Measurements from ENCODE around the gene MAGEA12.
"Not testable (repeated sequence)": the region's sequence is repeated elsewhere in the genome, so short reads cannot be mapped to it uniquely, and the experiment has no call there.

The MAGEA12 gene

GRCh38 chrX:152733261-152733975, at the start of gene MAGEA12, which contains the start of gene CSAG1:
MAGEA12 (plus strand) TSS chrX:152733757; CDS start chrX:152736162, 2,405 bp downstream.
CSAG1 (minus strand) TSS chrX:152733721; CDS start chrX:152732460, 1,261 bp downstream.
- DNase-seq: no peak

GRCh38 chrX:152697952-152698931, 35.3 kb upstream of the MAGEA12 start, which contains the start of gene MAGEA3:
MAGEA3 (plus strand) TSS chrX:152698794; CDS start chrX:152700833, 2,039 bp downstream.
- DNase-seq: not testable (repeated sequence)

- not testable (repeated sequence) for DNase-seq
These were observed 33.2 kb upstream of the MAGEA12 start for GRCh38 chrX:152700390-152700789.

- DNase-seq: not testable (repeated sequence)
These were observed 27.1 kb upstream of the MAGEA12 start for GRCh38 chrX:152706500-152706899.

GRCh38 chrX:152709173-152709572, 24.4 kb upstream of the MAGEA12 start, which contains the start of gene CSAG2:
CSAG2 (minus strand) TSS chrX:152709273; CDS start chrX:152709112, 161 bp downstream.
- not testable (repeated sequence) for DNase-seq

- not testable (repeated sequence) for DNase-seq
These were observed 20.4 kb upstream of the MAGEA12 start for GRCh38 chrX:152713195-152713594.

- not testable (repeated sequence) for DNase-seq
These were observed 19.5 kb upstream of the MAGEA12 start, which contains the start of gene MAGEA2B for GRCh38 chrX:152713815-152714787. MAGEA2B (plus strand) TSS chrX:152714628; CDS start chrX:152717107, 2,479 bp downstream.

- no peak for DNase-seq
These were observed 8.1 kb upstream of the MAGEA12 start for GRCh38 chrX:152725409-152725808.

- DNase-seq: not testable (repeated sequence)
These were observed 744 bp downstream of the MAGEA12 start for GRCh38 chrX:152734143-152734858.

GRCh38 chrX:152735101-152735500, 1.5 kb downstream of the MAGEA12 start:
- DNase-seq: no peak

GRCh38 chrX:152735860-152736511, 2.4 kb downstream of the MAGEA12 start:
- no peak for DNase-seq

- DNase-seq: not testable (repeated sequence)
These were observed 3.0 kb downstream of the MAGEA12 start for GRCh38 chrX:152736528-152736927.

- DNase-seq: no peak
These were observed 5.0 kb downstream of the MAGEA12 start for GRCh38 chrX:152738560-152738959.

- not testable (repeated sequence) for DNase-seq
These were observed 20.4 kb downstream of the MAGEA12 start, which contains the start of gene MAGEA2 for GRCh38 chrX:152753686-152754650. MAGEA2 (minus strand) TSS chrX:152753842; CDS start chrX:152751363, 2,479 bp downstream.

- DNase-seq: not testable (repeated sequence)
These were observed 21.3 kb downstream of the MAGEA12 start for GRCh38 chrX:152754871-152755270.

- DNase-seq: not testable (repeated sequence)
These were observed 25.4 kb downstream of the MAGEA12 start, which contains the start of gene CSAG3 for GRCh38 chrX:152758918-152759317. CSAG3 (plus strand) TSS chrX:152759218.

- DNase-seq: not testable (repeated sequence)
These were observed 26.0 kb downstream of the MAGEA12 start for GRCh38 chrX:152759544-152759943.

- DNase-seq: not testable (repeated sequence)
These were observed 28.0 kb downstream of the MAGEA12 start for GRCh38 chrX:152761582-152761981.

- DNase-seq: not testable (repeated sequence)
These were observed 33.0 kb downstream of the MAGEA12 start for GRCh38 chrX:152766562-152766961.
